Activated CD4-positive, alpha-beta T cell treated with anti-CD3 and anti-CD28 coated beads, Interleukin-2, amount 50 U/mL, for 16 hours (primary cell): ENCODE data around the gene CUEDC2.

ENCODE experiments used
- DNase-seq: peaks from one replicate; pipeline ENCODE4 v3.0.0-alpha.2; 2020

Gene CUEDC2

GRCh38 chr10:102424145-102424544 is 8.2 kb downstream of the CUEDC2 start:
- no peak for DNase-seq

- DNase-seq = no peak
Observed at GRCh38 chr10:102423372-102423968, 8.9 kb downstream of the CUEDC2 start.

GRCh38 chr10:102422545-102423129 is 9.7 kb downstream of the CUEDC2 start:
- peak; percentile 67 for DNase-seq

- DNase-seq = no peak
Observed at GRCh38 chr10:102421757-102422512, 10.4 kb downstream of the CUEDC2 start.

- DNase-seq = no peak
Observed at GRCh38 chr10:102421507-102421756, 10.9 kb downstream of the CUEDC2 start.

- peak; percentile 97 for DNase-seq
Observed at GRCh38 chr10:102420714-102421506, 11.5 kb downstream of the CUEDC2 start, which contains the start of gene FBXL15. TSS of gene FBXL15 (plus strand) at chr10:102420836. CDS start at chr10:102421130, 294 bp downstream.

- no peak for DNase-seq
Observed at GRCh38 chr10:102420181-102420713, 12.1 kb downstream of the CUEDC2 start.

- peak; percentile 64 for DNase-seq
Observed at GRCh38 chr10:102419269-102420180, 12.8 kb downstream of the CUEDC2 start.

GRCh38 chr10:102418622-102419268 is 13.6 kb downstream of the CUEDC2 start, which contains the start of gene PSD:
TSS of gene PSD (minus strand) at chr10:102418785. CDS start at chr10:102417038, 1,747 bp downstream.
- DNase-seq = no peak

GRCh38 chr10:102416695-102417094 is 15.7 kb downstream of the CUEDC2 start:
- no peak for DNase-seq

- DNase-seq = no peak
Observed at GRCh38 chr10:102416283-102416682, 16.1 kb downstream of the CUEDC2 start.

GRCh38 chr10:102414749-102415148 is 17.6 kb downstream of the CUEDC2 start:
- DNase-seq = no peak

GRCh38 chr10:102413806-102414561 is 18.4 kb downstream of the CUEDC2 start:
- DNase-seq = no peak

GRCh38 chr10:102413053-102413705 is 19.2 kb downstream of the CUEDC2 start:
- no peak for DNase-seq

- DNase-seq = no peak
Observed at GRCh38 chr10:102412293-102412692, 20.1 kb downstream of the CUEDC2 start.

- DNase-seq = no peak
Observed at GRCh38 chr10:102411341-102412255, 20.8 kb downstream of the CUEDC2 start.

- peak; percentile 43 for DNase-seq
Observed at GRCh38 chr10:102410429-102411073, 21.8 kb downstream of the CUEDC2 start.
